Stimulated activated CD8-positive, alpha-beta memory T cell treated with anti-CD3 and anti-CD28 coated beads, Interleukin-4, amount 100 ng/mL, for 4 hours (primary cell): ENCODE data around the gene ALDH3A2.

Source experiments
- DNase-seq, 2 donors: peaks; one replicate each; pipeline ENCODE4 v3.0.0-alpha.2; 2020; ENCODE audit warnings: low read depth in 2 of 2, low spot score in 1 of 2

ALDH3A2 gene

DNA sequence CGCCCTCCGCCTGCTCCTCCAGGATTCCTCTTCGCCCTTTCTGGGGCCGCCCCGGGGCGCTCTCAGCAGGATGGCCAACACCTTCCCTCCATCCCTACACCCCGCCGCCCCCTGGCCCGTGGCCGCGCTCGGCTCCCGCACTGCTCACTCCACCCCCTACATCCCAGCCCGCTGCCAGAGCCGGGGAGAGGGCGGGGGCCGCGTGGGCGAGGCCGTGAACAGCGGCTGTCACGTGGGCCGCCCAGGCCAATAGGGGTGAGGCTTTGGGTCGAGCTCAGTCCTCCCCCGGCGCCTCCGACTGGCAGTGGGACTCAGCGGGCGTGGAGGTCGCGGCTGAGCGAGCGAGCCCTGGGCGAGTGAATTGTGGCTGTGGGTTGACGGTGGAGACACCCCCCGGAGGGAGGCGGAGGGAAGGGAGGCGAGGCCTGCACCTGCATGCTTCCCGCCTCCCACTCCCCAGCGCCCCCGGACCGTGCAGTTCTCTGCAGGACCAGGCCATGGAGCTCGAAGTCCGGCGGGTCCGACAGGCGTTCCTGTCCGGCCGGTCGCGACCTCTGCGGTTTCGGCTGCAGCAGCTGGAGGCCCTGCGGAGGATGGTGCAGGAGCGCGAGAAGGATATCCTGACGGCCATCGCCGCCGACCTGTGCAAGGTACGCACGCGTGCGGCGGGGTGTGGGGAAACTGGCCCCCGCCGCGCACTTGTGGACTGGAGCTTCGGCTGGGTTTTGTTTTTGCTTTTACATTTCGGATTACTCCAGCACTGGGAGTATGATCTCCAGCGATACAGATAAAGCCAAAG is at the start of gene ALDH3A2:
Gene ALDH3A2 (plus strand): TSS at position 277 of the 799 bp plus-strand sequence. CDS start 221 bp downstream, at position 498.
- peak; percentile 80 to 94 for DNase-seq

DNA sequence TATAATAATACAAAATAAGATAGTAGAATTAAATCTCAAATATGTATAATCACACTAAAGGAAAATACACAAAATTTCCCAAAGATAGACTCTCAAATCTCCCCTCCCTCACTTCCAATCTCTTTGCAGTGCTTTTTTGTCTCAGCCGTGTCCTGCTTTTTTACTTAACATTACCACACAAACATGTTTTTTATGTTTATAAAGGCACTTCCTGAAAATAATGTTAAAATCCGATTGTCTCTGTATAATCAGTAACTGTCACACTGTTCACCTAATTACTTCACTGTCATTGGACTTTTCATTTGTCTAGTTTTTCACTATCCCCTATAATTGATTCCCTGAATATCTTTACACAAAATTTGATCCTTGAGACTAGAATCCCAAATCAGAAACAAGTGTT is 38.2 kb upstream of the ALDH3A2 start:
- no peak for DNase-seq

DNA sequence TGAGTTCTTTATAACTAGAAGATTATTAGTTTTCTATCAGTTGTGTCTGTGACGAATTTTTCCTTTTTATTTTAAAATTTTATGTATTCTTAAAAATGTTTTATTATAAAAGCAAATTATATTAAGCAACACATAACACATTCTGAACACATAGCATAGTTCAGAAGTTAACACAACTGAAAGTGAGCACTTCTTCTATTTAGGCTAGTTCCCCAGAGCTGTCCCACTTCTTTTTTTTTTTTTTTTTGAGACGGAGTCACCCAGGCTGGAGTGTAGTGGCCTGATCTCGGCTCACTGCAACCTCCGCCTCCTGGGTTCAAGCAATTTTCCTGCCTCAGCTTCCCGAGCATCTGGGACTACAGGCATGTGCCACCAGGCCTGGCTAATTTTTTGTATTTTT is 37.7 kb upstream of the ALDH3A2 start:
- DNase-seq = no peak

DNA sequence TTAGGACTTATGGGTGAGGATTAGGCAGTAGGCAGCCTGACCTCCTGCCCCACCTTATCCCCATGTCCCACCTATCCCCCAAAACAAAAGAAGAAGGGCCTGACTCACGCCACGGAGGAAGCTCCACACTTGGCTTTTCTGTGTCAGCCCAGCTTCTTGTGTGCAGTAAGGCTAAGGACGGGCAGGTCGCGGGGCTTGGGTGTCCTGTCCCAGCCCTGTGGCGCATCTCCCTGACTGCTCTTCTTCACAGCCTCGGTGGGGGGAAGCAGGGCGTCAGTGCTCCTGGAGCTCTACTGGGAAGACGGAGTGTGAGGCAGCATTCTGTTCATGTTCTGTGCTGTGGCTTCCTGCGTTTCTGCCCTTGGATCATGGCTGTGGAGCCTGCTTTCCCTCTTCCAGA is 34.6 kb upstream of the ALDH3A2 start:
- DNase-seq = no peak

DNA sequence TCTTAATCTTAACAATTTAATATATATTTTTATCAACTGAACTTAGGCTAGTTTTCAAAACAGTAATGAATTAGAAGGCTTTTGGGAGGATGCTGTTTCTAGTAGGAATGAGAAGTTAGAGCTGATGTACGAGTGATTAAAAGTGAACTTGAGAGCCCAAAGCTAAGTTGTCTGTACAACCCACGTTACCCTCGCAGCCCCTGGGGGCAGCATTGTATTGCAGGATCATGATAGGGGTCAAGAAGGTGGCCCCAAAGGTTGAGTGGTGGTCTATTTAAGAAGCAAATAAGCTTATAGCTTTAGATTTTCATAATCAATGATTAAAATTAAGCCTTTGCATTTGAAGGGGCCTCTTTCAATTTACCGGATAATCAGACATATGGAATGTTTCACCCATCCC is 33.7 kb upstream of the ALDH3A2 start:
- no peak for DNase-seq

DNA sequence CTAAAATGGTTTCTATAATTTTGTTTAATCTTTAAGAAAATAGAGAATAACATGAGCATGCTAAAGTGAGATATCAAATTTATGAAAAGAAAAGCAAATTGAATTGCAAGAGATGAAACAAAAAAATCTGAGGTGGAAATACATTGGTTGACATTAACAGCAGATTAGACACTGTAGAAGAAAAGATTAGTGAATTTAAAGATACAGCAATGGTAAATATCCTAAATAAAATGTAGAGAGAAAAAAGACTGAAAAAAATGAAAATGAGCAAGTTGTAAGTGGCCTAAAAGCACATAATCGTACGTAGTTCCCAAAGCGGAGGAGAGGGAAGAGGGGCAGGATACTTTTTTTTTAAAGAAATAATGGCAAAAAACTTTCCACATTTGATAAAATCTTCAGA is 30.5 kb upstream of the ALDH3A2 start:
- DNase-seq = no peak

DNA sequence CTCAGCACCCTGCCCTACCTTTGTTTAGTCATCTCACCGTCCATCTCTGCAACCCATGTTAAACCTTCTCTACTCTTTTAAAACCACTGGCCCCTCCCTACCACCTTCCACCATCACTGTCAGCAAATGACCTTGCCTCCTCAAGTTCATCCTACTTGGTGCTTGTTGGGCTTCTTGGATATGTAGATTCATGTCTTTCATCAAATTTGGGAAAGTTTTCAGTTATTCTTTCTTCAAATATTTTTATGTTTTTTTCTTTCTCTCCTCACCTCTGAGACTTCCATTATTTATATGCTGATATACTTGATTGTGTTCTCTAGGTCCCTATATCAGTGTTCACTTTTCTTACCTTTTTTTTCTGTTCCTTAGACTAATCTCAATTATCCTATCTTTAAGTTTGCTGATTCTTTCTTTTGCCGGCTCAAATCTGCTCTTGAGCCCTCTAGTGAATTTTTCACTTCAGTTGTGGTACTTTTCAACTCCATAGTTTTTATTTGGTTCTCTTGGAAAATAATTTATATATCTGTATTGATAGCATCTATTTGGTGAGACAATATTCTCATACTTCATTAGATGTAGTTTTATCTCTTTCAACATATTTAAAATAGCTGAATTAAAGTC is 28.7 kb upstream of the ALDH3A2 start:
- DNase-seq = no peak

DNA sequence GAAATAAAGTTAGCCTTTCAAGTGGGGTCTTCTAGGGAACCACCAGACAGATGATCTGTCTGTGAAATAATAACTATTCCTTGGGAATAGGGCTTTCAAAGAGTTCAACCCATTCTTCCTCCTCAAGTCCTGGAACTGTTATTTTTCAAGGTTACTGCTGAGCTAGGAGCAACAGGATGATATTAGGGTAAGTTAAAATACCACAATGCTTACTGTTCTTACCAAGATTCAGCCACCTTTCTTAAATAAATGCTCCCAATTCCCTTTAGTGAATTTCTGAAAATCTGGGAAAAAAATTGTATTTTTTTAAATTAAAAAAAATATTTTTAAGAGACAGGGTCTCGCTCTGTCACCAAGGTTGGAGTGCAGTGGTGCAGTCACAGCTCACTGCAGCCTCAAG is 26.9 kb upstream of the ALDH3A2 start:
- DNase-seq = no peak

DNA sequence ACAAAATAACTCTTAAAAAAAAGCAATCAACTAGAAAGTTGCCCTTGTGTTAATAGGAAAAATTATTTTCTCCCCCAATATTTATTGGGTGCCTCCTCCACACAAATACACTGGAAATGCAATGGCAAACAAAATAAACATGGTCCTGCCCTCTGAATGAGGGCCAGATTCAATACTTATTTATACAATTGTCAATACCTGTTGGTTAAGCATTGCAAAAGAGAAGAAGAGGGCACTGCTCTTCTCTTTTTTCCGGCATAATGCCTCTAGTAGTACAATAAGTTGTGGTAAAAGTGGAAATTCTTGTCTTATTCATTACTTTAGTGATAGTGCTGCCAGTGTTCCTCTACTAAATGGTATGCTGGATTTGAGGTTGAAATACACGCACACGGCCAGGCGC is 22.5 kb upstream of the ALDH3A2 start:
- no peak for DNase-seq

DNA sequence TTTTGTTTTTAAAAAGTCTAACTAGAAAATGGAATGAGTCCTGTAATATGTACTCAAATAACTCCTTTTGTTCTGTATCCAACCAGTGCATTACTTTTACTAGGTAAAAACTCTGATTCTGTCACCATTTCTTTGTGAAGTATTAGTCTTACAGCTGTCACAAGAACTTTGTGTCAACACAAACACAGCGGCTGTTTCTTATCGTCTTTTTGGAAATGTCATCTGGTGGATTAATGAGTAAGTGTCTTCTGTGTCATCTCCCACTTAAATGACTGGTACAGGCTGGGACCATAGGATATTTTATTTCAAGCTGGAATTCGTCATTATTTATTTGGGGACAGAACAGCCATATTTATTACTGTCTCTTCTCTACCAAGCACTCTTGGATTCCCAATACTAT is 19.1 kb upstream of the ALDH3A2 start:
- DNase-seq = no peak

DNA sequence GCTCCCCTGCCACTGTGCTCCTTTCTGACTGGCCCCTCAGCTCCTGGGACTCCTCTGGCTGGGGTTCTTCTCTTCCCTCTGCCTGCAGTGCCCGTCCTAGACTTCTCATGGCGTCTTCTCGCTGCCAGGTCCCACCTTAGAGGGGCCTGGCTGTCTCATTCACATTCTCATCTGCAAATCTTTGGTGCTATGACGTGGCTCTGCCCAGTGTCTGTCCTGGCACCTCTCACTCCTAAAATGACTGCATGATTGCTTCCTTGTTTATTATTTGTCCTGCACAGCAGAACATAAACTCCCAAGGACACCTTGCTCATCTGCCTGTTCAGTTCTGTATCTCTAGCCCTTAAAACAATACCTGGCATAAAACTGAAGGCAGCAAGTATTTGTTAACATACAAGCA is 18.5 kb upstream of the ALDH3A2 start:
- no peak for DNase-seq

DNA sequence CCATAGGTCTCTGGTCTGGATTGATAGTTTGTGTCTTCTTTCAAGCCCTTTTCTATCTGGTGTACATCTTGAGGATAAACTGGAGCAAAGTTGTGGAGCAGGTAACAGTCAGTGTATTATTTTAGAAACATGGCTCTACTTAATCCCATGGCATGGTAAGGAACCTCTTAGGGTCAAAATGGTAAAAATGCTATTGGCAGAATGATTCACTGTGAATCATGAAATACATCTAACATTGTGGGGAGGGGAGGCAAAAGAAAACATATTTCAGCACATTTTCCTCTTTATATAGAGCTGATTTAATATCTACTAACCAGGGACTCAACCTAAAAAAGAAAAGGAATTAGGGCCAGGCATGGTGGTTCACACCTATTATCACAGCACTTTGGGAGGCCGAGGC is 17.9 kb upstream of the ALDH3A2 start:
- no peak for DNase-seq

DNA sequence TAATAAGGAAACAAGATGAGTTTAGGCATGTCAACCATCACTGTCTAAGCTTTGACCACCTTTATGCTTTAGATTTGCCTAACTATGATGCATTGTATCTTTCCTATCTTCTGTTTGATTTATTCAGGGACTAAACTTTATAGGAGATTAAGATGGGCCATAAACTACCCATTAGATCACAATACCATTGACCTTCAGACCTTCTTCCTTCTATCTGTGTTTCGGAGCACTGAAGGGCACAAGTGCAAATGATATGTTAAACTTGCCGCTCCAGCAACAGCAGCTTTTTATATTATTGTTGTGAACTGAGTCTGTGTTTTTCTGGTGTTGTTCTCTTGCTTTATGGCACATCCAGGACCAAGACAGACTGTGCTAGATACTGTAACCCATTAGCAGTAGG is 16.6 kb upstream of the ALDH3A2 start:
- no peak for DNase-seq

DNA sequence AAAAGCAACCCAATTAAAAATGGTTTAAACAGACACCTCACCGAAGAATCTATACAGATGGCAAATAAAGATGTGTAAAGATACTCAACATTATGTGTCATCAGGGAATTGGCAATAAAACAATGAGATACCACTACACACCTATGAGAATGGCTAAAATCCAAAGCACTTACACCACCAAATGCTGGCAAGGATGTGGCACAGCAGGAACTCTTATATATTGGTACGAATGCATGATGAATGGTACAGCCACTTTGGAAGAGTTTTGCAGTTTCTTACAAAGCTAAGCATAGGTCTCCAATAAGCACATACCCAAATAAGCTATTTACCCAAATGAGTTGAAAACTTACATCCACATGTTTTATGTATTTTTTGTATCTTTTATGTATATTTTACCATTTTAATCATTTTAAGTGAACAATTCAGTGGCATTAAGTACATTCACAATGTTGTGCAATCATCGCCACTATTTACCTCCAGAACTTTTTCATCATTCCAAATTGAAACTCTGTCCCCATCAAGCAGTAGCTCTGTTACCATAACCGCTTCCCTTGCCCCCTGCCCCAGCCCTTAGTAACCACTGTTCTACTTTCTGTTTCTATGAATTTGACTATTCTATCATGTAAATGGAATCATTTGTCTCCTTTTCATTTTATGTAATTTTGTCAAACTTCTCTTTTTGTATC is 6.7 kb upstream of the ALDH3A2 start:
- no peak for DNase-seq

DNA sequence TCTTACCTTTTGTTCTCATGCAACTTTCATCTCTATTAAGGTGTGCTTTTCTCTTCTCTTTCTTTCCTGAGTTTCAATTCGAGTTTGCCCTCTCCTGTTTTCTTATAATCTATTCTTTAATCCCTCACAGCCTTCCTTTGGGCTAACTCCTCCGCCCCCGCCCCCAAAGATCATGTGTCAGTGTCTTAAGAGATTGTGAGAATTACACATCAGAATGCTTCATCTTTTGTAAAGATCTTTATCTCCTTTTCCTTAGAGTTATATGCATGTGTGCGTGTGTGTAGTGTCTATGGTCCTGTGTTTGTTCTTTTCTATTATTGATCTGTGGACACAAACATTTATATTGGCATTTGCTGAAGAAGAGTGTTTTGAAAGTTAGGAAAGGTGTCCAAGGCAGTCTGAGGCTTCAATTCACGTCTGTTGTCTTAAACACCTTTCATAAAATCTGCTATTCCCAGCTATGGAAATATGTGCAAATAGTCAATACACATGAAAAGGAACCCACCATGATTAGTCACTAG is 6.1 kb upstream of the ALDH3A2 start:
- DNase-seq = no peak

DNA sequence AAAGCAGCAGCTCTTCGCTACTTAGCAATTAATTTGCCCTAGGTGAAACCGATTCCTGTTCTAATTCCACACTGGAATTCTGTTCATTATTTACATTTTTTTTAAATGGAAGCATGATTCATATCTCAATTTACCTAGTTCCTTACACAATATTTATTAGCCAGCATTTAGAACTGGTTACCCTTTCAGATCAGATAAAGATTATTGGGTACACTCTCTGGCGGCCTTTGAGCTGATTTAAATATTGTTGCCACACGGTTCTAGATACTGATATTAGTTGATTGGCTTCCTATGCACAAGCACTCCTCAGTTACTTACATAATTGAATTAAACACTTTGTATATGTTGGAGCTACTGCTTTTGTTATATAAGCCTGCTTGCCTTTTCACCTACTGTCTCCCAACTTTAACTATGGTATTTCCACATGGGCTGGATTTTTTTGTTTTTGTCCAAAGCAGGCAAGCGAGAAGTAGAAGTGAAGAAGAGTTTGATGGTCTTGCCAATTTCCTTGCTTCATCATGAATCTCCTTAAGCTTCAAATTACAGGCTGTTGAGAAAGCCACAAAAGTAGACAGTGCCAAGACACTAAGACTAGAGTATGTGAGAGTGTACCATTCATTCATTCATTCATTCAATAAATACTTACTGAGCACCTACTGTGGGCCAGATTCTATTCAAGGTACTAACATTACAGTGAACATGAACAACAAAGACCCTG is 3.9 kb upstream of the ALDH3A2 start:
- DNase-seq = no peak

DNA sequence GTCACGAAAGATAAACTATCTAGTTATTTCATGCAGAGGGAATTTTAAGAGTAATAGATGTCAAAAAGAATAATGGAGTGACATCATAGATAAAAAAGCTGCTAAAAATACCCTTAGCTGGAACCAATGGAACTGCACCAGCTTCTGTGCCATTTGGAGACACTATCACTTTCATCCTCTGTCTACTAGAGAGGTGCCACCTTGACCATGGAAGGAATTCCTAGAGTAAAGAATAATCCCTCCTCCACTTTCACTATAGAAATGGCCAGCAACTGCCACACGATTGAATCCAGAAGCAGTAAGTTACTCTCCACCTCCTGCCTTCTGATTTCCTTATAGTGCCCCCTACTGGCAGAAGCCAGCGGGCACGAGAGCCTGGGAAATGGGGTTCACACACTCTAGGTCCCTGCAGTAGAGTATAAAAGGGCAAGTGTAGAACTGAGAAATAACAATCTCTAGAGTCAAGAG is 2.8 kb upstream of the ALDH3A2 start:
- DNase-seq = peak; percentile 6 to 7

DNA sequence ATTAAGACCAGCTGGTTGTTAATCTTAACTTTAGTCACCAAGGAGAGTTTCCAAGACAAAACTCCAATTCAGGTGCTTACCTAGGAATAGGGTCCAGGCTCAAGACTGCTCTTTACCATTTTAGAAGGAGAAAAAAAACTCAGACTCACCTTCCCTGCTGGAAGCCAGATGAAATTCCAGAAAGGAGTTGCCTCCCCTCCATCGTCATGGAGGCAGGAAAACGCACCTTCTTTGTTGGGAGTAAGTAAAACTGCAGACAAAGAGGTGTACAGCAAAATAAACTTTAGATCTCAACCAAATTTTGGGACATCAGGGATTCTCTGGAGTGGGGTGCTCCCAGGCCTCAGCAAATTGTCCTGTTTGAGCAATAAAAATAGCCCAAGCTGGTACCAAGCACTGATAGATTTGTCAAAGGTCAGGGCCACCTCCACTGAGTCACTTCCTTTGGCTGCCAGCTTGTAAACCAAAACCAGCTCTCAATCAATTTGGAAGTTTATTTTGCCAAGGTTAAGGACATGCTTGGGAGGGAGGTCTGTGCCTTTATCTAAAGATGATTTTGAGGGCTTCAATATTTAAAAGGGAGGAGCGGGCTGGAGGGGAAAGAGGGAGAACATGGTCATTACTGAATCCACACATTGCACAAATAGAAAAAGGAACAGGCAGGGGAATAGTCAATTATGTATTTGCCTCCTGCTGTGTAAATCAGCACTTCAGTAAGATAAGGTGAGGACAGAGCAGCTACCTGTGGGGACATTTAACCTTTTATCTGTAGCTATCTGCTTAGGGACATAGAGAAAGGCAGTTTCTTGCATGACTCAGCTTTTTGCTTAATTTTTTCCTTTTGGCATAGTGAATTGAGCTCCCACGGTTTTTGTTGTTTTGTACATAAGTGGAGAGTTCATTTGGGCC is 1.5 kb upstream of the ALDH3A2 start:
- no peak for DNase-seq

DNA sequence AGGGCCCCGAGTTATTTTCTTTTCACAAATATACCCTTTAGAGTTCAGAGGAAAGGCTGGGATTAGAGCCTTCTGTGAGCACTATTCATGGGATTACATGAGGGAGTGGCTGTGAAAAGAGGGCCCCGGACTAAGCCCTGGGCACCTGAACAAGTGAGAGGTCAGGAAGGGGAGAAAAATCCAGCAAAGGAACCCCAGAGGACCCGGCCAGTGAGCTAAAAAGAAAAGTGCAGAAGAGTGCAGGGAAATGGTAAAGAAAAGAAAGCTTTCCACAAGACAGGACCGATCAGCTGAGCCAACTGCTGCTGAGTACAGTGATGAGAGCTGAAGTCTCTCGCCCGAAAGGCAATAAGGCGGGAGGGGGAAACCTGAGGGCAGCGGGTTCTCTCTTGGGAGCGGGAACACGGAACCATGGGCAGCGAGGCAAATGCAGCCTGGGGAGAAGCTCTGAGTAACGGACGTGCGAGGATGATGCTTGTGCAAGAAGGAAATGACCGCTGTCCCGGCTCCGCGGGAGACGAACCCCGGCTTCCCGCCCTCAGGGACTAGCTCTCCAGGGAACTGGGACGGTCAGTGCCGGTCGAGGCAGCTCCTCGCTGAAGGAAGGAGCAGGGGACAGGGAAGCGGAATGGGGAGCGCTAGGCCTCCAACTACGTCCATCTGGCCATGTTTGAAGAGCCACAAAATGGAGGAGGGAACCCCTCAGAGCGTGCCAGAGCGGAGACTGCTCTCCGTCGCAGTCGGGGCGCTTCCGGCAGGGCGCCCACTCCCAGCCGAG is 665 bp upstream of the ALDH3A2 start:
- DNase-seq = peak; percentile 0 to 3

DNA sequence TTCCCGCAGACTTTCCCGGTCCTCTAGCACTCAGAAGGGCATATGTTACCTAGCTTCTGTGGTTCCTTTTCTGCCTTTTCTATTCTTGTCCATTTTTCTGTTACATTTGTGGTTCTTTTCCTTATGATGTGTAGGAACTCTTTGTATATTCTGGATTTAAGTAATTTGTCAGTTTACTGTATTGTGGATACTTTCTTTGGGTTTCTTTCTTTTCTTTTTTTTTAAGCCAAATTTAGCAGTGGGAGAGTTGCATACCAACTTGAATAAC is 657 bp downstream of the ALDH3A2 start:
- no peak for DNase-seq
